Islet of Langerhans (tissue), 1 donor: ENCODE measurements around the gene OR8J3.
"Not testable (repeated sequence)": the region's sequence is repeated elsewhere in the genome, so short reads cannot be mapped to it uniquely, and the experiment has no call there.

Source experiments
- FAIRE-seq: peaks from one replicate; lab custom pipeline; 2011; peaks lifted over from hg19 to GRCh38; lab: Jason Lieb, UNC

OR8J3 gene

GRCh38 chr11:56140151-56140661, at the start of gene OR8J3:
TSS of gene OR8J3 (minus strand) at chr11:56140201. CDS start at chr11:56137718, 2,483 bp downstream.
- no peak for FAIRE-seq

- FAIRE-seq = no peak
Observed at GRCh38 chr11:56188602-56189001, 48.6 kb upstream of the OR8J3 start.

GRCh38 chr11:56183459-56183858, 43.5 kb upstream of the OR8J3 start:
- no peak for FAIRE-seq

GRCh38 chr11:56176318-56176717, 36.3 kb upstream of the OR8J3 start, which contains the start of gene OR5J2:
TSS of gene OR5J2 (plus strand) at chr11:56176618. CDS start at chr11:56176618, 0 bp downstream.
- no peak for FAIRE-seq

- FAIRE-seq = no peak
Observed at GRCh38 chr11:56172256-56172830, 32.3 kb upstream of the OR8J3 start.

GRCh38 chr11:56163804-56164203, 23.8 kb upstream of the OR8J3 start:
- FAIRE-seq = no peak

- FAIRE-seq = no peak
Observed at GRCh38 chr11:56160217-56160616, 20.2 kb upstream of the OR8J3 start, which contains the start of gene OR8K5. TSS of gene OR8K5 (minus strand) at chr11:56160317. CDS start at chr11:56160317, 0 bp downstream.

GRCh38 chr11:56152333-56152732, 12.3 kb upstream of the OR8J3 start:
- FAIRE-seq = no peak

- FAIRE-seq = no peak
Observed at GRCh38 chr11:56151376-56151775, 11.4 kb upstream of the OR8J3 start.

- not testable (repeated sequence) for FAIRE-seq
Observed at GRCh38 chr11:56143681-56144080, 3.7 kb upstream of the OR8J3 start.

- no peak for FAIRE-seq
Observed at GRCh38 chr11:56122073-56122472, 17.9 kb downstream of the OR8J3 start, which contains the start of gene OR8H3. TSS of gene OR8H3 (plus strand) at chr11:56122373. CDS start at chr11:56122373, 0 bp downstream.

GRCh38 chr11:56103210-56103737, 36.7 kb downstream of the OR8J3 start, which contains the start of gene OR8H2:
TSS of gene OR8H2 (plus strand) at chr11:56103687. CDS start at chr11:56105043, 1,356 bp downstream.
- FAIRE-seq = no peak

- no peak for FAIRE-seq
Observed at GRCh38 chr11:56093008-56093407, 47.0 kb downstream of the OR8J3 start, which contains the start of gene OR8I2. TSS of gene OR8I2 (plus strand) at chr11:56093308. CDS start at chr11:56093308, 0 bp downstream.

GRCh38 chr11:56089697-56090096, 50.3 kb downstream of the OR8J3 start:
- FAIRE-seq = no peak
